Mesenchymal stem cell (in vitro differentiated cells and primary cell): Measurements from ENCODE around the gene DAB1.

Experiments used
- DNase-seq: peaks from one replicate; pipeline ENCODE4 v3.0.0-alpha.2; 2013
- H2AFZ ChIP-seq: one replicate; pipeline ENCODE4 v1.6.1; 2013; ENCODE audit warnings: low read depth, mild to moderate bottlenecking, control low read depth, inconsistent platforms, low read length, moderate library complexity
- H2AK5ac ChIP-seq: 2 replicates; pipeline ENCODE4 v1.6.1; 2013; ENCODE audit warnings: low read length, moderate library complexity, mild to moderate bottlenecking, inconsistent platforms; ENCODE audit not compliant: severe bottlenecking
- H2BK120ac ChIP-seq: one replicate; pipeline ENCODE4 v1.6.1; 2013; ENCODE audit warnings: low read depth, mild to moderate bottlenecking, inconsistent platforms, low read length, moderate library complexity
- H2BK12ac ChIP-seq, 2 experiments: one replicate each; pipeline ENCODE4 v1.6.1; 2013; ENCODE audit warnings: inconsistent platforms in 2 of 2, low read length in 2 of 2, mild to moderate bottlenecking in 2 of 2, moderate library complexity in 2 of 2, control low read depth in 1 of 2
- H2BK15ac ChIP-seq: one replicate; pipeline ENCODE4 v1.6.1; 2013; ENCODE audit warnings: mild to moderate bottlenecking, low read depth, inconsistent platforms; ENCODE audit not compliant: poor library complexity, severe bottlenecking
- H2BK5ac ChIP-seq: 2 replicates; pipeline ENCODE4 v1.6.1; 2013; ENCODE audit warnings: low read depth, mild to moderate bottlenecking, low read length, control low read depth, inconsistent platforms; ENCODE audit not compliant: poor library complexity, severe bottlenecking
- H3K14ac ChIP-seq, 2 experiments: one replicate each; pipeline ENCODE4 v1.6.1; 2013; ENCODE audit warnings: inconsistent platforms in 2 of 2, low read length in 2 of 2, control low read depth in 1 of 2, mild to moderate bottlenecking in 1 of 2, moderate library complexity in 1 of 2
- H3K18ac ChIP-seq, 2 experiments: one replicate each; pipeline ENCODE4 v1.6.1; 2013; ENCODE audit warnings: inconsistent platforms in 2 of 2, low read length in 2 of 2, control low read depth in 1 of 2, low read depth in 1 of 2, mild to moderate bottlenecking in 1 of 2
- H3K23ac ChIP-seq, 2 experiments: one replicate each; pipeline ENCODE4 v1.6.1; 2013; ENCODE audit warnings: inconsistent platforms in 2 of 2, low read length in 2 of 2, mild to moderate bottlenecking in 2 of 2, moderate library complexity in 2 of 2, control low read depth in 1 of 2
- H3K27ac ChIP-seq: 2 replicates; pipeline ENCODE4 v1.5.1; 2013; ENCODE audit warnings: mild to moderate bottlenecking, moderate library complexity, low read length, control low read depth, inconsistent platforms; ENCODE audit not compliant: poor library complexity, severe bottlenecking
- H3K27me3 ChIP-seq, 2 experiments: 2 replicates each; pipeline versions ENCODE4 v1.6.1 to v1.7.0; 2013; ENCODE audit warnings: low read length in 2 of 2, mild to moderate bottlenecking in 2 of 2, moderate library complexity in 2 of 2, control low read depth in 1 of 2, inconsistent platforms in 1 of 2; ENCODE audit not compliant: control insufficient read depth in 1 of 2, insufficient read depth in 1 of 2
- H3K36me3 ChIP-seq, 2 experiments: 2 replicates each; pipeline versions ENCODE4 v1.6.1 to v1.7.0; 2013; ENCODE audit warnings: low read length in 2 of 2, control low read depth in 1 of 2, inconsistent platforms in 1 of 2, low read depth in 1 of 2, mild to moderate bottlenecking in 1 of 2; ENCODE audit not compliant: insufficient read depth in 2 of 2, control insufficient read depth in 1 of 2
- H3K4ac ChIP-seq, 2 experiments: one replicate each; pipeline ENCODE4 v1.6.1; 2013; ENCODE audit warnings: inconsistent platforms in 2 of 2, low read length in 2 of 2, mild to moderate bottlenecking in 2 of 2, moderate library complexity in 2 of 2, control low read depth in 1 of 2, low read depth in 1 of 2
- H3K4me1 ChIP-seq: 2 replicates; pipeline ENCODE4 v1.6.1; 2013; ENCODE audit warnings: low read depth, low read length, control low read depth; ENCODE audit not compliant: control insufficient read depth, insufficient read depth
- H3K4me2 ChIP-seq: 2 replicates; pipeline ENCODE4 v1.6.1; 2013; ENCODE audit warnings: low read length, mild to moderate bottlenecking, inconsistent platforms; ENCODE audit not compliant: poor library complexity, severe bottlenecking
- H3K4me3 ChIP-seq, 2 experiments: 2 replicates each; pipeline versions ENCODE4 v1.5.1 to v1.7.0; 2013; ENCODE audit warnings: low read length in 2 of 2, mild to moderate bottlenecking in 2 of 2, control low read depth in 1 of 2, low read depth in 1 of 2; ENCODE audit not compliant: insufficient read depth in 1 of 2
- H3K79me1 ChIP-seq: replicated peaks from 2 replicates; pipeline ENCODE4 v1.6.1; 2013; ENCODE audit warnings: mild to moderate bottlenecking, control low read depth, low read length, inconsistent platforms; ENCODE audit not compliant: poor library complexity, severe bottlenecking
- H3K9ac ChIP-seq: 2 replicates; pipeline ENCODE4 v1.7.0; 2013; ENCODE audit warnings: mild to moderate bottlenecking, low read length, moderate library complexity
- H3K9me3 ChIP-seq: 2 replicates; pipeline ENCODE4 v1.7.0; 2013; ENCODE audit warnings: mild to moderate bottlenecking, low read length; ENCODE audit not compliant: control insufficient read depth
- H4K8ac ChIP-seq: one replicate; pipeline ENCODE4 v1.6.1; 2013; ENCODE audit warnings: inconsistent platforms, mild to moderate bottlenecking, low read length, moderate library complexity
- H4K91ac ChIP-seq: one replicate; pipeline ENCODE4 v1.6.1; 2013; ENCODE audit warnings: mild to moderate bottlenecking, low read length, inconsistent platforms
- WGBS: methylation state at CpG from one replicate; pipeline ENCODE4 v1.1.7; 2013; ENCODE audit warnings: mixed read lengths; 5-methylcytosine and 5-hydroxymethylcytosine counted together

The DAB1 gene

DNA sequence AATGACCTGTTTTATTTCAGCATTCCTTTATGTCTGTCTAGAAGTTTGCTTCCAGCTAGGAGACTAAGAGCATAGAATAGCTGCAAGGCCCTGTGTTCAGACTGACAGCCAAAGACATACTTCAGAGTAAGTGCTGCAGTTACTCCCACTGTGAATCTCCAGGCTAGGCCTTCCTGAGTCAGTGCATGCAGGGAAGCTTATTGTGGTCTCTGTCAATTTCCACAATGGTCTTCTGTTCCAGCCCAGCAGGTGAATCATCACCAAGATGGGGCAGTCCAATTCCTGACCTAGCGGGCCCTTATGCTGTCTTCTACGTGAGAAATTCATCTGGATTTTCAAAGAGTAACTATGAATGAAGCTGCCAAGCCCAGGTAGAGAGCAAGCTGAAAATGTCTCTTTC is 311.7 kb downstream of the DAB1 start:
- no peaks in the 10 kb centered on the region for H3K4me1 ChIP-seq

DNA sequence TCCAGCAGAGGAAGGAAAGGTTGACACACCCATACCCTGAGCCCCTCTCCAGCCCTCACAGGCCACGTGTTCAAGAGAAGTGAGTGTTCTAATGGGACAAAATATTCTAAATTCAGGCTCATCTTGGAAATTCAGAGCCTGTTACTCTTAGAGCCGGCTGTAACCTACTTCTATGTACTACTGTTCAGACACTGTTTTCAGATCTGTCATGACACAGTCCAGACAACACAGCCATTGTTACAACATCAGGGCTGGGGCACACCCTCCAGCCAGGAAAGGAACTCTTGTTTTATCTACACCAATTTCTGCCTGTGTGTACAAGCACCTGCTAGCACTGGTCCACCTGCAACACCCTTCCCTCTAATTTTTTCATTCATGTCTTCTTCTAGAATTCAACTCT is 312.7 kb downstream of the DAB1 start:
- no peak overlapping the region for H3K4me3 ChIP-seq
- H4K8ac ChIP-seq = no peak overlapping the region
- no peak overlapping the region for H3K4ac ChIP-seq
- H3K27ac ChIP-seq = no peak overlapping the region
- H4K91ac ChIP-seq = no peak overlapping the region
- no peak overlapping the region for H3K9ac ChIP-seq
- no peak overlapping the region for H3K23ac ChIP-seq
- no peak overlapping the region for H2AFZ ChIP-seq
- no peak overlapping the region for H3K4me2 ChIP-seq
- no peaks in the 10 kb centered on the region for H3K9me3 ChIP-seq
- no peak overlapping the region for H3K14ac ChIP-seq
- no peak overlapping the region for H3K18ac ChIP-seq
- DNase-seq = no peak
- H3K27me3 ChIP-seq = no peaks in the 10 kb centered on the region
- H2AK5ac ChIP-seq = no peak overlapping the region
- H3K79me1 ChIP-seq = no peaks in the 10 kb centered on the region
- H3K4me1 ChIP-seq = no peaks in the 10 kb centered on the region
- H2BK15ac ChIP-seq = no peak overlapping the region
- no peak overlapping the region for H2BK12ac ChIP-seq
- no peaks in the 10 kb centered on the region for H3K36me3 ChIP-seq
- no peak overlapping the region for H2BK5ac ChIP-seq
- 79% methylated on average over 2 of the region's 2 CpGs for WGBS
- H2BK120ac ChIP-seq = no peak overlapping the region

More for the DNA sequence above, 311.7 kb downstream of the DAB1 start:
- no peak overlapping the region for H3K18ac ChIP-seq
- no peak overlapping the region for H3K14ac ChIP-seq
- WGBS = 60% methylated on average over 2 of the region's 2 CpGs
- no peak overlapping the region for H2BK12ac ChIP-seq
- H4K91ac ChIP-seq = no peak overlapping the region
- no peak overlapping the region for H3K4me3 ChIP-seq
- H2AFZ ChIP-seq = no peak overlapping the region
- H2AK5ac ChIP-seq = no peak overlapping the region
- no peak overlapping the region for H3K27ac ChIP-seq
- H3K4ac ChIP-seq = no peak overlapping the region
- H2BK15ac ChIP-seq = no peak overlapping the region
- no peaks in the 10 kb centered on the region for H3K79me1 ChIP-seq
- H3K36me3 ChIP-seq = no peaks in the 10 kb centered on the region
- no peak overlapping the region for H3K9ac ChIP-seq
- H3K9me3 ChIP-seq = no peaks in the 10 kb centered on the region
- H3K4me2 ChIP-seq = no peak overlapping the region
- H4K8ac ChIP-seq = no peak overlapping the region
- no peak overlapping the region for H2BK5ac ChIP-seq
- H2BK120ac ChIP-seq = no peak overlapping the region
- no peak overlapping the region for H3K23ac ChIP-seq
- no peak for DNase-seq
- no peaks in the 10 kb centered on the region for H3K27me3 ChIP-seq

- H3K9ac ChIP-seq = no peak overlapping the region
- no peak overlapping the region for H3K18ac ChIP-seq
- H2AFZ ChIP-seq = no peak overlapping the region
- no peak for DNase-seq
- H3K27me3 ChIP-seq = no peaks in the 10 kb centered on the region
- H3K14ac ChIP-seq = no peak overlapping the region
- H3K36me3 ChIP-seq = no peaks in the 10 kb centered on the region
- H3K9me3 ChIP-seq = no peaks in the 10 kb centered on the region
- no peak overlapping the region for H3K23ac ChIP-seq
- no peak overlapping the region for H3K4ac ChIP-seq
- WGBS = 43% methylated on average over 3 of the region's 3 CpGs
- no peak overlapping the region for H2BK12ac ChIP-seq
- H3K4me3 ChIP-seq = no peak overlapping the region
- H2BK5ac ChIP-seq = no peak overlapping the region
- H3K27ac ChIP-seq = no peak overlapping the region
- no peak overlapping the region for H4K8ac ChIP-seq
- no peaks in the 10 kb centered on the region for H3K79me1 ChIP-seq
- H2BK120ac ChIP-seq = no peak overlapping the region
- no peaks in the 10 kb centered on the region for H3K4me1 ChIP-seq
- no peak overlapping the region for H2BK15ac ChIP-seq
- no peak overlapping the region for H4K91ac ChIP-seq
- no peak overlapping the region for H3K4me2 ChIP-seq
- H2AK5ac ChIP-seq = no peak overlapping the region
These were observed 314.0 kb downstream of the DAB1 start for GRCh38 chr1:57109883-57110282.

DNA sequence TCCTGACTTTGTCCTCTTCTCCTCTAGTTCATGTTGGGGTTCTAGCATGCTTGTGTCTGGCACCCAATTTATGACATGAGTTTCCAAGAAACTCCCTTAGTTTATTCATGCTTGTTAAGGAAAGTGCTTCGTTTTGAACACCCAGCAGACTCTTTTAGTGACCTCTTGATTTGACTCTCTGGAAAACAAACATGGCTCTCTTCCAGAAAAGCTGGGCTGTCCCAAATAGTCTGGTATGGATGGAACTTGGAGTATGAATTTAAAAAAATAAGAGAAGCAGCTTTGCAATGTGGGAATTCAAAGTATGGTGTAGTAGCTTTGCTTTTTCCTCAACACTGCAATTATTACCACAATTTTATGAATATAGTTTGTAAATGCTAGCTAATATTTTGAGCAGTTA is 314.6 kb downstream of the DAB1 start:
- no peak overlapping the region for H4K8ac ChIP-seq
- H3K4me1 ChIP-seq = no peaks in the 10 kb centered on the region
- H4K91ac ChIP-seq = no peak overlapping the region
- H2BK12ac ChIP-seq = no peak overlapping the region
- no peak overlapping the region for H2AK5ac ChIP-seq
- no peak overlapping the region for H2AFZ ChIP-seq
- H3K4ac ChIP-seq = no peak overlapping the region
- no peak overlapping the region for H3K18ac ChIP-seq
- H2BK5ac ChIP-seq = no peak overlapping the region
- H3K4me2 ChIP-seq = no peak overlapping the region
- H3K14ac ChIP-seq = no peak overlapping the region
- no peak overlapping the region for H2BK120ac ChIP-seq
- H3K27me3 ChIP-seq = no peaks in the 10 kb centered on the region
- no peak overlapping the region for H3K4me3 ChIP-seq
- no peak overlapping the region for H3K27ac ChIP-seq
- WGBS = 50% methylated on average over 1 of the region's 1 CpG
- H3K9me3 ChIP-seq = no peaks in the 10 kb centered on the region
- no peak overlapping the region for H3K9ac ChIP-seq
- no peak for DNase-seq
- H3K36me3 ChIP-seq = no peaks in the 10 kb centered on the region
- H3K79me1 ChIP-seq = no peaks in the 10 kb centered on the region
- no peak overlapping the region for H2BK15ac ChIP-seq
- no peak overlapping the region for H3K23ac ChIP-seq
